PFSK-1 (cell line): Measurements from ENCODE around the gene PUS1.

Experiments used
- POLR2AphosphoS5 ChIP-seq: IDR thresholded peaks from 2 replicates; pipeline ENCODE4 v1.6.1; 2012; ENCODE audit warnings: low read depth, mild to moderate bottlenecking, control low read depth, low read length, moderate library complexity
- SIN3A ChIP-seq: IDR thresholded peaks from 2 replicates; pipeline ENCODE4 v1.6.1; 2012; ENCODE audit warnings: mild to moderate bottlenecking, low read length, moderate library complexity, borderline replicate concordance; ENCODE audit not compliant: insufficient read depth
- TAF1 ChIP-seq: IDR thresholded peaks from 2 replicates; pipeline ENCODE4 v1.6.1; 2012; ENCODE audit warnings: low read length, control low read depth, borderline replicate concordance; ENCODE audit not compliant: insufficient read depth
- TF ChIP-seq, protein P1 (sequence below), 2 experiments: IDR thresholded peaks; 2 replicates each; pipeline versions ENCODE4 v1.6.1 to v1.8.0; 2011 to 2012; ENCODE audit warnings: low read depth in 2 of 2, low read length in 2 of 2, control low read depth in 1 of 2, inconsistent platforms in 1 of 2, mild to moderate bottlenecking in 1 of 2, moderate library complexity in 1 of 2; ENCODE audit not compliant: insufficient read depth in 1 of 2

- TF ChIP-seq, protein P1, sequence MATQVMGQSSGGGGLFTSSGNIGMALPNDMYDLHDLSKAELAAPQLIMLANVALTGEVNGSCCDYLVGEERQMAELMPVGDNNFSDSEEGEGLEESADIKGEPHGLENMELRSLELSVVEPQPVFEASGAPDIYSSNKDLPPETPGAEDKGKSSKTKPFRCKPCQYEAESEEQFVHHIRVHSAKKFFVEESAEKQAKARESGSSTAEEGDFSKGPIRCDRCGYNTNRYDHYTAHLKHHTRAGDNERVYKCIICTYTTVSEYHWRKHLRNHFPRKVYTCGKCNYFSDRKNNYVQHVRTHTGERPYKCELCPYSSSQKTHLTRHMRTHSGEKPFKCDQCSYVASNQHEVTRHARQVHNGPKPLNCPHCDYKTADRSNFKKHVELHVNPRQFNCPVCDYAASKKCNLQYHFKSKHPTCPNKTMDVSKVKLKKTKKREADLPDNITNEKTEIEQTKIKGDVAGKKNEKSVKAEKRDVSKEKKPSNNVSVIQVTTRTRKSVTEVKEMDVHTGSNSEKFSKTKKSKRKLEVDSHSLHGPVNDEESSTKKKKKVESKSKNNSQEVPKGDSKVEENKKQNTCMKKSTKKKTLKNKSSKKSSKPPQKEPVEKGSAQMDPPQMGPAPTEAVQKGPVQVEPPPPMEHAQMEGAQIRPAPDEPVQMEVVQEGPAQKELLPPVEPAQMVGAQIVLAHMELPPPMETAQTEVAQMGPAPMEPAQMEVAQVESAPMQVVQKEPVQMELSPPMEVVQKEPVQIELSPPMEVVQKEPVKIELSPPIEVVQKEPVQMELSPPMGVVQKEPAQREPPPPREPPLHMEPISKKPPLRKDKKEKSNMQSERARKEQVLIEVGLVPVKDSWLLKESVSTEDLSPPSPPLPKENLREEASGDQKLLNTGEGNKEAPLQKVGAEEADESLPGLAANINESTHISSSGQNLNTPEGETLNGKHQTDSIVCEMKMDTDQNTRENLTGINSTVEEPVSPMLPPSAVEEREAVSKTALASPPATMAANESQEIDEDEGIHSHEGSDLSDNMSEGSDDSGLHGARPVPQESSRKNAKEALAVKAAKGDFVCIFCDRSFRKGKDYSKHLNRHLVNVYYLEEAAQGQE (IDR thresholded peaks at IDR 0.05; ENCODE audit: insufficient read depth in 1 of 2, low read depth in 2 of 2, low read length in 2 of 2) = no peak
- TF ChIP-seq POLR2AphosphoS5 (no peak), TAF1 (no peak), SIN3A (no peak)
Observed at GRCh38 chr12:131983554-131983953, 54.5 kb downstream of the PUS1 start.
